PC-3 (cell line): ENCODE measurements around the gene ZBTB40.

Source experiments
- CTCF ChIP-seq: fragments of 300-600 bp; sonication (generic); conservative IDR thresholded peaks from 2 replicates; pipeline ENCODE4 v1.5.1; 2017; ENCODE audit warnings: antibody characterized with exemption, low read depth, mild to moderate bottlenecking, low read length
- EZH2 ChIP-seq: fragments of 300-600 bp; sonication (generic); IDR thresholded peaks from one replicate; pipeline ENCODE4 v1.6.1; 2017; ENCODE audit warnings: antibody characterized with exemption, mild to moderate bottlenecking, low read length; ENCODE audit not compliant: unreplicated experiment
- EZH2phosphoT487 ChIP-seq: fragments of 300-600 bp; sonication (generic); IDR thresholded peaks from 2 replicates; pipeline ENCODE4 v1.6.1; 2018; ENCODE audit warnings: mild to moderate bottlenecking, antibody characterized with exemption, low read length, borderline replicate concordance

GRCh38 chr1:22543679-22544078 lies 92.0 kb downstream of the ZBTB40 start:
- no peak for TF ChIP-seq EZH2
- no peak for TF ChIP-seq EZH2phosphoT487
- no peak for TF ChIP-seq CTCF
